ENCODE data around the gene BMAL2. TPM values are rescaled to one million over a fixed set of nuclear protein-coding genes. Genes with fewer than 3 reads are reported as not detected.

The BMAL2 gene
- total RNA-seq, 1 donor from 2014 or later, result 57.2 TPM

Other genes starting within 250 kb of the BMAL2 start
- 20.5 and 23.3 TPM in 2 replicates for gene STK38L, start 88.5 kb upstream of the BMAL2 start, total RNA-seq
- 0.99 and 1.8 TPM in 2 replicates for gene SMCO2, start 113.9 kb downstream of the BMAL2 start, total RNA-seq
- 53.8 and 55.7 TPM in 2 replicates for gene PPFIBP1, start 191.4 kb downstream of the BMAL2 start, total RNA-seq